Small intestine (tissue), 16 donors: ENCODE results near the gene TECR. TPM values are rescaled to one million over a fixed set of nuclear protein-coding genes. Genes with fewer than 3 reads are reported as not detected.

Source experiments
- DNase-seq, 2 donors: peaks; one replicate each; pipeline versions ENCODE4 v3.0.0 to v3.0.0-alpha.2; 2013
- FAIRE-seq: peaks from 2 replicates; lab custom pipeline; 2012; peaks lifted over from hg19 to GRCh38; lab: Jason Lieb, UNC
- H3K27ac ChIP-seq, 3 donors: one replicate each; pipeline ENCODE4 v1.5.1; 2013; ENCODE audit warnings: low read length in 2 of 3, mild to moderate bottlenecking in 2 of 3, control low read depth in 1 of 3, inconsistent platforms in 1 of 3, low read depth in 1 of 3, moderate library complexity in 1 of 3
- H3K27me3 ChIP-seq, 3 donors: one replicate each; pipeline ENCODE4 v1.6.1; 2013; ENCODE audit warnings: low read length in 3 of 3, inconsistent platforms in 1 of 3; ENCODE audit not compliant: control insufficient read depth in 3 of 3, insufficient read depth in 3 of 3
- H3K36me3 ChIP-seq, 3 donors: one replicate each; pipeline ENCODE4 v1.6.1; 2013; ENCODE audit warnings: low read length in 3 of 3, inconsistent platforms in 1 of 3, low read depth in 1 of 3, mild to moderate bottlenecking in 1 of 3, moderate library complexity in 1 of 3; ENCODE audit not compliant: control insufficient read depth in 3 of 3, insufficient read depth in 2 of 3
- H3K4me1 ChIP-seq, 3 donors: one replicate each; pipeline ENCODE4 v1.6.1; 2013; ENCODE audit warnings: low read length in 2 of 3, inconsistent platforms in 1 of 3, low read depth in 1 of 3, mild to moderate bottlenecking in 1 of 3, moderate library complexity in 1 of 3; ENCODE audit not compliant: control insufficient read depth in 3 of 3, insufficient read depth in 2 of 3
- H3K4me3 ChIP-seq, 3 donors: one replicate each; pipeline ENCODE4 v1.5.1; 2013; ENCODE audit warnings: low read length in 3 of 3, control low read depth in 1 of 3, inconsistent platforms in 1 of 3, low read depth in 1 of 3, mild to moderate bottlenecking in 1 of 3, moderate library complexity in 1 of 3
- H3K9me3 ChIP-seq, 2 donors: one replicate each; pipeline ENCODE4 v1.6.1; 2013; ENCODE audit warnings: low read depth in 1 of 2, low read length in 1 of 2; ENCODE audit not compliant: control insufficient read depth in 2 of 2, insufficient read depth in 1 of 2
- WGBS, 3 donors: extraction: QIAGEN DNeasy Blood & Tissue Kit; methylation state at CpG; one replicate each; pipeline ENCODE4 v1.1.7; 2013; 5-methylcytosine and 5-hydroxymethylcytosine counted together
- long read RNA-seq, 10 donors: transcript quantifications; one replicate each; lab custom pipeline, GENCODE V29; 2026
- polyA plus RNA-seq, 4 donors: library from polyadenylated mRNA; stranded (reverse) in 3 of 4; unstranded in 1 of 4; fragments of 200-250 nt in 3 of 4; fragments of 120-200 nt in 1 of 4; gene quantifications; one replicate each; pipeline versions ENCODE4 v1.2.1 to v1.2.3, GENCODE V29; 2013
- donor health status: healthy with polysubstance abuse.
- donor health status: control.
- donor health status: control.
- donor health status: Bipolar disorder and iron deficiency.
- donor health status: healthy.

The TECR gene, protein sequence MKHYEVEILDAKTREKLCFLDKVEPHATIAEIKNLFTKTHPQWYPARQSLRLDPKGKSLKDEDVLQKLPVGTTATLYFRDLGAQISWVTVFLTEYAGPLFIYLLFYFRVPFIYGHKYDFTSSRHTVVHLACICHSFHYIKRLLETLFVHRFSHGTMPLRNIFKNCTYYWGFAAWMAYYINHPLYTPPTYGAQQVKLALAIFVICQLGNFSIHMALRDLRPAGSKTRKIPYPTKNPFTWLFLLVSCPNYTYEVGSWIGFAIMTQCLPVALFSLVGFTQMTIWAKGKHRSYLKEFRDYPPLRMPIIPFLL
- 100 to 1,000 TPM; 147 to 287 (median 200) TPM for polyA plus RNA-seq
- long read RNA-seq, donor 1 = 0 reads
- long read RNA-seq, donor 2, transcript TECR-201 (13 exons, 1,171 nt) = major isoform, 44 of 96 reads
- long read RNA-seq, donor 2, partial matches to known transcripts = 47 of 96 reads
- long read RNA-seq, donor 2, other reads (novel, unspliced or antisense) = 0 of 96 reads
- long read RNA-seq, donor 3, transcript TECR-201 (13 exons, 1,171 nt) = major isoform, 40 of 55 reads
- long read RNA-seq, donor 3, partial matches to known transcripts = 11 of 55 reads
- long read RNA-seq, donor 3, other reads (novel, unspliced or antisense) = 0 of 55 reads
- long read RNA-seq, donor 4, partial matches to known transcripts = 0 of 1 reads
- long read RNA-seq, donor 4, other reads (novel, unspliced or antisense) = 0 of 1 reads
- long read RNA-seq, donor 5, transcript TECR-201 (13 exons, 1,171 nt) = major isoform, 20 of 24 reads
- long read RNA-seq, donor 5, partial matches to known transcripts = 0 of 24 reads
- long read RNA-seq, donor 5, other reads (novel, unspliced or antisense) = 0 of 24 reads
- long read RNA-seq, donor 6, transcript TECR-201 (13 exons, 1,171 nt) = major isoform, 60 of 243 reads
- long read RNA-seq, donor 6, partial matches to known transcripts = 177 of 243 reads
- long read RNA-seq, donor 6, other reads (novel, unspliced or antisense) = 0 of 243 reads
- long read RNA-seq, donor 7, transcript TECR-201 (13 exons, 1,171 nt) = major isoform, 52 of 1,424 reads
- long read RNA-seq, donor 7, partial matches to known transcripts = 1,280 of 1,424 reads
- long read RNA-seq, donor 7, other reads (novel, unspliced or antisense) = 89 of 1,424 reads
- long read RNA-seq, donor 8, transcript TECR-201 (13 exons, 1,171 nt) = major isoform, 6 of 39 reads
- long read RNA-seq, donor 8, partial matches to known transcripts = 0 of 39 reads
- long read RNA-seq, donor 8, other reads (novel, unspliced or antisense) = 32 of 39 reads
- long read RNA-seq, donor 9, transcript TECR-201 (13 exons, 1,171 nt) = major isoform, 19 of 20 reads
- long read RNA-seq, donor 9, partial matches to known transcripts = 0 of 20 reads
- long read RNA-seq, donor 9, other reads (novel, unspliced or antisense) = 0 of 20 reads
- long read RNA-seq, donor 10, transcript TECR-201 (13 exons, 1,171 nt) = major isoform, 60 of 460 reads
- long read RNA-seq, donor 10, partial matches to known transcripts = 369 of 460 reads
- long read RNA-seq, donor 10, other reads (novel, unspliced or antisense) = 26 of 460 reads

DNA sequence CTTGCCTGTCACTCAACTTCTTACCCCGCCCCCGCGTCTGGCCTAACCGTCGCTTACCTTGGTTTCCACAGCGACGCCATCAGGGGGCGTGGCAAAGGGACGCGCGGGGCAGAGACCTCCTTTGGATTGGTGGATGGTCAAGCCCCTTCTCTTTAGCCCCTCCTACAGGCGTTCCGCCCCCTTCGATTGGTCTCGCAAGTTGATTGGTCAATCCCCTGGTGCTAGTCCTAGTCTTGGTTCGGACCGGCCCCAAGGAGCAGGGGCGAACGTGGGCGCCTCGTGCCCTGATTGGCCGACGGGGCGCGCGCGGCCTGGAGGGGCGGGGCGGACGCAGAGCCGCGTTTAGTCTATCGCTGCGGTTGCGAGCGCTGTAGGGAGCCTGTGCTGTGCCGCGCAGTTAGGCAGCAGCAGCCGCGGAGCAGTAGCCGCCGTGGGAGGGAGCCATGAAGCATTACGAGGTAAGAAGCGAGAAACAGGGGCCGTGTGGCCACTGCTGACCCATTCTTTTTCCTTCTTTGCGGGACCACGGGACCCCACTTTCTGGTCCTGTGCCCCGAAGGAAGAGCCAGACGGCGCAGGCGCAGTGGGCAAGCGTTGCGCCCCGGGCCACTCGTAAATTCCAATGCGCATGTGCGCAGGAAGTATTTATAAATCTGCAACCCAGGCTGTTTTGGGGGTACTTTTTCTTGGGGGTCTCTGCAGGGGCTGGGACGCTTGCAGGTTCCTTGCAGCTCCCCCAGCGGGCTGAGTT lies at the start of gene TECR:
Gene TECR (plus strand): TSS at position 341 of the 751 bp plus-strand sequence. CDS start 103 bp downstream, at position 444.
- FAIRE-seq = no peak
- Histone ChIP-seq H3K4me1 (peaks cover 0 to 19% (median 3%) of the 10 kb centered on the region in 3 donors), H3K27me3 (no peaks in the 10 kb centered on the region), H3K36me3 (peaks cover 0 to 25% (median 3%) of the 10 kb centered on the region in 3 donors), H3K9me3 (no peaks in the 10 kb centered on the region), H3K4me3 (peak within 1 kb of the TSS; percentile 62 to 93 (median 67)), H3K27ac (peak within 1 kb of the TSS; percentile 88 to 99 (median 99))
- DNase-seq = peak; percentile 100
- 0 to 1% (median 0%) methylated on average over 55 to 59 of the region's 59 CpGs for WGBS, 3 donors

DNA sequence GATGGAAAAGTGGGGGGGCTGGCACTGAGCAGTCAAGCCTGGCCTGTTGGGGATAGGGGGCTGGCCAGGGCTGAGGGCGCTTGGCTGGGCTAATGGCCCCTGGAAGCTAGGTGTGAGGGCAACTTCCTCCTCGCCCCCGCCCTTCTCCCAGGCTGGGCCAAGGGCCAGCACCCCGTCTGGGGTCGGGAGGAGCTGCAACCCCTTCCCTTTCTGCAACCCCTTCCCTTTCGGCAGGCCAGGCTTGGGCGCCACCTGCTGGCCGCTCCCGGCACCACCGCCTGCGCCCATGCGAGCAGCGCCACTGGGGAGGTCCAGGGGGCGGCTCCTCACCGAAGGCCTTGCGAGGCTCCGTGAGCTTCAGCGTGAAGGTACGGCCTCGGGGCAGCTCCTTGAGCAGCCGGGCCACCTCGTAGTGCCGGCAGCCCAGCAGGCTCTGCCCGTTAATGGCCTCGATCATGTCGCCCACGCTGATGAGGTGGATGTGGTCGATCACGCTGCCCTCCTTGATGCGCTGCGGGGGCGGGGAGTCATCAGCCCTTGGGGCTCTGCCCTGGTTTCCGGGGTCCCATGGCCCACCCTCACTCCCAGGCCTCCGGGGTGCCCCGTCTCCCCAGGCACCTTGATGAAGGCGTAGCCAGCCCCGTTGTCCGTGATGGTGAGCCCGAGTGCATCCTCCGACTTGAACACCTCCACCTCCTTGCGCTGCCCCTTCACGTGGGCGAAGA lies 49.3 kb upstream of the TECR start:
- DNase-seq (peak in 1 of 2 donors; percentile 51), FAIRE-seq (no peak)
- no peak overlapping the region for H3K4me3 ChIP-seq
- H3K4me1 ChIP-seq = peaks cover 0 to 6% (median 0%) of the 10 kb centered on the region in 3 donors
- peaks cover 3 to 72% (median 3%) of the 10 kb centered on the region in 3 donors for H3K36me3 ChIP-seq
- WGBS, 3 donors = 59 to 73% (median 65%) methylated on average over 34 to 43 of the region's 43 CpGs
- H3K9me3 ChIP-seq = no peaks in the 10 kb centered on the region
- no peak overlapping the region for H3K27ac ChIP-seq
- peaks cover 0 to 7% (median 0%) of the 10 kb centered on the region in 3 donors for H3K27me3 ChIP-seq

DNA sequence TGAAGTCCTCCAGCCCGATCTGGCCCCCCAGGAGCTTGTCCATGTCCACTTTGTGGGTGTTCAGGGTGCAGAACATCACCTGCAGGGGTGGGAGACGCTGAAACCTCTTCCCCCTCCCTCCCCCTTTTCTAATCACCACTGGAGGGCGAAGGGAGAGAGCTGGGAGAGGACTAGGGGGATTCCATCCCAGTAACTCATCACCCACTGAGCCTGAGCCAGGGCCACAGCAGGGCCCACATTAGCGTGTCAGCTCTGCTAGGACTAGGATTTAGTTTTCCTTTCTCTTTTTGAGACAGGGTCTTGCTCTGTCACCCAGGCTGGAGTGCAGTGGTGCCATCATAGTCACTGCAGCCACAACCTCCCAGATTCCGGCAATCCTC lies 48.7 kb upstream of the TECR start:
- Histone ChIP-seq H3K4me1 (peaks cover 0 to under 1% (median 0%) of the 10 kb centered on the region in 3 donors), H3K27ac (no peak overlapping the region), H3K36me3 (peaks cover 3 to 76% (median 3%) of the 10 kb centered on the region in 3 donors), H3K9me3 (no peaks in the 10 kb centered on the region), H3K27me3 (peaks cover 0 to 1% (median 0%) of the 10 kb centered on the region in 3 donors), H3K4me3 (no peak overlapping the region)
- WGBS, 3 donors = 74 to 81% (median 76%) methylated on average over 4 to 5 of the region's 5 CpGs
- FAIRE-seq = no peak
- no peak for DNase-seq

DNA sequence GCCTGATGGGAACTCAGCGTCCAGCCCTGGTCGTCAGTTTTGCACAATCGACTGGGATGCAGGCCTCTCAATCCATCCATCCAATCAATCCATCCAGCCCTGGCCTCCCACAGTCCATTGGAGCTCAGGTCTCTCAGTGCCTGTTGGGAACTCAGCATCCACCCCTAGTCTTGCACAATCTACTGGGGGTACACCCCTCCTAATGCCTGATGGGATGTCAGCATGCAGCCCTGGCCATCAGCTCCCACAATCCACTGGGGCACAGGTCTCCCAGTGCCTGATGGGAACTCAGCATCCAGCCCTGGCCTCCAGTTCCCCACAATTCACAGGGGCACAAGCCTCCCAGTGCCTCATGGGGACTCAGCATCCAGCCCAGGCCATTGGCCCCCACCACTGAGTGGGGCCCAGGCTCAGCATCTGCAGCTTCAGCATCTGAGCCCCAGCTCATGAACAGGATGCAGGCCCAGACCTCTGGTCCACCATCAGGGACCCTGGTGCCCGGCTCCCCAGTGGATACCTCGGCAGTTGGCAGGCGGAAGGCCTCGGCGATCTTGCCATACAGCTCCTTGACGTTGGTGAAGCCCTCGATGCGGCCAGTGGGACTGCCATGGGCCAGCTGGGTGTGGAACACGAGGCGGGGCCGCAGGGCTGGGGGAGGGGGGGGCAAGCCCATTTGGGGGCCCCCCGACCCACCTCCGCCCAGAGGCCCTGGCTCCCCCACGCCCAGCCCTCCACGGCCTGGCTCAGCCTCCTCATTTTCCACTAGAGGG lies 47.0 kb upstream of the TECR start:
- Histone ChIP-seq H3K27ac (no peak overlapping the region), H3K4me1 (no peaks in the 10 kb centered on the region), H3K4me3 (no peak overlapping the region), H3K27me3 (no peaks in the 10 kb centered on the region), H3K9me3 (no peaks in the 10 kb centered on the region), H3K36me3 (peaks cover 3 to 83% (median 3%) of the 10 kb centered on the region in 3 donors)
- DNase-seq = no peak
- no peak for FAIRE-seq
- 88 to 97% (median 92%) methylated on average over 12 to 18 of the region's 18 CpGs for WGBS, 3 donors

DNA sequence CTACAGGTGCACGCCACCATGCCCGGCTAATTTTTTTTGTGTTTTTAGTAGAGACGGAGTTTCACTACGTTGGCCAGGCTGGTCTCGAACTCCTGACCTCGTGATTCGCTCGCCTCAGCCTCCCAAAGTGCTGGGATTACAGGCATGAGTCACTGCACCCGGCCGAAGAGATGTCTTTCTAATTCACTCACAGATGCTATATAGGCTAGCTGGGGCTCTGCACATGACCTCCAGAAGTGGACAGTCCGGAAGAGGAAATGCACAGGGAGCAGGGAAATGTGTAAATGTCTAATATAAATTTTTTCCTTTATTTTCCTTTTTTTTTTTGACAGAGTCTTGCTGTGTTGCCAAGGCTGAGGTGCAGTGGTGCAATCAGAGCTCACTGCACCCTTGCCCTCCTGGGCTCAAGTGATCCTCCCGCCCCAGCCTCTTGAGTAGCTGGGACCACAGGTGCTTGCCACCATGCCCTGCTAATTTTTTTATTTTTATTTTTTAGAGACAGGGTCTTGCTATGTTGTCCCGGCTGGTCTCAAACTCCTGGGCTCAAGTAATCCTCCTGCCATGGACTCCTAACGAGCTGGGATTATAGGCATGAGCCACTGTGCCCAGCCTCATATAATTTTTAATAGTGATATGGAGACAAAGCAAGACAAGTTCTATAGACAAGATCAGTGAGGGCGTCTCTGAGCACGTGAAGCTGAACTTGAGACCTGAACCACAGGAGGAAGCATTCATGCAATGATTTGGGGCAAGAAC lies 41.8 kb upstream of the TECR start:
- FAIRE-seq (no peak), DNase-seq (no peak)
- Histone ChIP-seq H3K36me3 (peaks cover 0 to 77% (median 2%) of the 10 kb centered on the region in 3 donors), H3K27ac (no peak overlapping the region), H3K9me3 (no peaks in the 10 kb centered on the region), H3K4me1 (no peaks in the 10 kb centered on the region), H3K27me3 (no peaks in the 10 kb centered on the region), H3K4me3 (no peak overlapping the region)
- WGBS, 3 donors = 92 to 97% (median 95%) methylated on average over 16 of the region's 16 CpGs

DNA sequence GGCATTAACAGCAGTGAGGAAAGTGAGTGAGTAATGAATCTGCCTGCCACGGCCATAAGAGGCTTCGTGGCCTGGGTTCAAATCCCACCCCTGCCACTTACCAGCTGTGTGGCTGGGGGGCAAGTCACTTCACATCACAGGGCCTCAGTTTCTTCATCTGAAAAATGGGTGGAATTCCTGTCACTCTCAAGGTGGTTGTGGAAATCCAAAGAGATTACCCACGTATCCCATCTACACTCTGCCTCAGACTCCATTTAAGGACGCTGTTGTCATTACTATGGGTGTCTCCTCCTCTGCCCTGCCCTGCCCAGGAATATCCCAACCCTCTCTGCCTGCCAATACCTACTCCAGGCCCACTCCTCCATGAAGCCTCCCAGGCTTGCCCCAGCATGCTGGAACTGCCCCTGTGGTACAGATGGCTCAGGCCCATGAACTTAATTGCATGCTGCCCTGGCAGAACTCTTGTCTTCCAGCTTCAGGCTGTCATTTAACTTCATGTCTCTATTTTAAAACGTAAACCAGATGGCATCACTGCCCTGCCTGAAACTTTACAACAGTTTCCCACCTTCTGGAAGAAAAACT lies 36.5 kb upstream of the TECR start:
- Histone ChIP-seq H3K4me1 (peaks cover 0 to 27% (median 8%) of the 10 kb centered on the region in 3 donors), H3K36me3 (peaks cover 0 to 42% (median 2%) of the 10 kb centered on the region in 3 donors), H3K9me3 (no peaks in the 10 kb centered on the region), H3K4me3 (no peak overlapping the region), H3K27me3 (no peaks in the 10 kb centered on the region), H3K27ac (no peak overlapping the region)
- DNase-seq = no peak
- WGBS, 3 donors = 85 to 92% (median 86%) methylated on average over 5 of the region's 5 CpGs
- FAIRE-seq = no peak
